T-helper 9 cell (primary cell): ENCODE results near the gene ADAM11.
"Not testable (repeated sequence)": the region's sequence is repeated elsewhere in the genome, so short reads cannot be mapped to it uniquely, and the experiment has no call there.

ENCODE experiments used
- DNase-seq: peaks from one replicate; pipeline ENCODE4 v3.0.0-alpha.2; 2020
- total RNA-seq, 2 donors: gene quantifications; one replicate each; lab custom pipeline; 2026; lab: John Stamatoyannopoulos, UW

ADAM11 gene, protein sequence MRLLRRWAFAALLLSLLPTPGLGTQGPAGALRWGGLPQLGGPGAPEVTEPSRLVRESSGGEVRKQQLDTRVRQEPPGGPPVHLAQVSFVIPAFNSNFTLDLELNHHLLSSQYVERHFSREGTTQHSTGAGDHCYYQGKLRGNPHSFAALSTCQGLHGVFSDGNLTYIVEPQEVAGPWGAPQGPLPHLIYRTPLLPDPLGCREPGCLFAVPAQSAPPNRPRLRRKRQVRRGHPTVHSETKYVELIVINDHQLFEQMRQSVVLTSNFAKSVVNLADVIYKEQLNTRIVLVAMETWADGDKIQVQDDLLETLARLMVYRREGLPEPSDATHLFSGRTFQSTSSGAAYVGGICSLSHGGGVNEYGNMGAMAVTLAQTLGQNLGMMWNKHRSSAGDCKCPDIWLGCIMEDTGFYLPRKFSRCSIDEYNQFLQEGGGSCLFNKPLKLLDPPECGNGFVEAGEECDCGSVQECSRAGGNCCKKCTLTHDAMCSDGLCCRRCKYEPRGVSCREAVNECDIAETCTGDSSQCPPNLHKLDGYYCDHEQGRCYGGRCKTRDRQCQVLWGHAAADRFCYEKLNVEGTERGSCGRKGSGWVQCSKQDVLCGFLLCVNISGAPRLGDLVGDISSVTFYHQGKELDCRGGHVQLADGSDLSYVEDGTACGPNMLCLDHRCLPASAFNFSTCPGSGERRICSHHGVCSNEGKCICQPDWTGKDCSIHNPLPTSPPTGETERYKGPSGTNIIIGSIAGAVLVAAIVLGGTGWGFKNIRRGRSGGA
- total RNA-seq = 0.97 to 1.5 reads per million in 2 donors

DNA sequence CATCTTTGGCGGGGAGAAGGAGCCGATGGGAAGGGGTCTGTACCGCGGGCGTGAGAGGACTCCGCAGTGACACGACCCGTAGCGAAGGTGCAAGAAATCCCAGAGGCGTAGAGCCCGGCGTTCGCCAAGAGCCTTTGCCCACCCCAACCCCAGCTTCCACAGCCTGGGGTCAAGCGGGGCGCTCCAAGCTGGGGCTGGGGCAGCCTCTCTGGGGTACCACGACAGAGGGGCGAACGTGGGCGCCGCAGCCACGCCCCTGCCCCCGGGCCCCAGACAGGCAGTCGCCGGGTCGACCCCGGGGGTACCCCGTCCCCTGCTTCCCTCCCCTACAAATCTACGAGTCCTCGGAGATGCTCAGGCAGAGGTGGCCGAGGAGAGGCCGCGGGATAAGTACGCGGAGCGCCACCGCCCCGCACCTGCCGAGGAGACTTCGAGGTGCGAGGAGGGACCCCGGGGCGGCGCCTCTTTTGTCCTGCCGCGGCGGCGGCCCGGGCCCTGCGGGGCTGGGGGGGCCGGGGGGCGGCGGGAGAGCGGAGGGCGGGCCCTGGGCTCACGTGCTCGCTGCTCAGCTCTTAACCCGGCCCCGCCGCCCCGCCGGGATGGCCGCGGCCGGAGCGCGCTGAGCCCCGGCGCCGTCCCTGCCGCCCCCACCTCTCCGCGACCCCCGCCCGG, at the start of gene ADAM11:
Gene ADAM11, plus strand, starts transcription at position 575 of the 672 bp plus-strand sequence. CDS start 212 bp downstream, outside the sequence.
- DNase-seq = no peak

DNA sequence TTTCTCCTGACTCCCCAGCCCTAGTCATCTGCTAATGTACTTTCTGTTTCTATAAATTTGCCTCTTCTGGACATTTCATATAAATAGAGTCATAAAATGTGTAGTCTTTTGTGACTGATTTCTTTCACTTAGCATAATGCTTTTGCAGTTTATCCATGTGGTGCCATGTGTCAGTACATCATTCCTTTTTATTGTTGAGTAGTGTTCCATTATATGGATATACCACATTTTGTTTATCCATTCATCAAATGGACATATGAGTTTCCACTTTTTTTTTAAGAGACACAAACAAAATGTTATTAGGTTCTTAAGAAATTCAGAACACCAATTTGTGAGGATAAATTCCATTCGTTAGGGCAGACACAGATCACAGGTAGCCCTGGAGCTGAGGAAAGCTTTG, 39.3 kb upstream of the ADAM11 start:
- no peak for DNase-seq

DNA sequence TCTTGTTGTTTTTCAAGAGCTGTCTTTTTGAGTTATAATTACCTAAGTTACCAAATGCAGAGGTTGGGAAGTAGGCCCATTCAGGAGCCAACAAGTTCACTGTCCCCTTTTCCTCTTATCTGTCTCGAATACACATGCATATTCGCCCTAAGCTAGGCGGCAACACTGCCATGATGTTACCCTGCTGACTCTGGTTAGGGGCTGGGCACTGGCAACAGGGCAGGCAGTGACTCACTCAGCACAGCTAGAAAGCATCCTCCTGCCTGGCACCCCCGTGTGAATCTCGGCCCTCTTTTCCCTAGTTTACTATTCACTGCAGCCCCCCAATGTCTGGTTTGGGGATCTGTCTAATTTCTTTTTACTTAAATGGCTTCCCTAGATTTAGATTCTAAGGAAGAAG, 36.5 kb upstream of the ADAM11 start:
- DNase-seq = no peak

DNA sequence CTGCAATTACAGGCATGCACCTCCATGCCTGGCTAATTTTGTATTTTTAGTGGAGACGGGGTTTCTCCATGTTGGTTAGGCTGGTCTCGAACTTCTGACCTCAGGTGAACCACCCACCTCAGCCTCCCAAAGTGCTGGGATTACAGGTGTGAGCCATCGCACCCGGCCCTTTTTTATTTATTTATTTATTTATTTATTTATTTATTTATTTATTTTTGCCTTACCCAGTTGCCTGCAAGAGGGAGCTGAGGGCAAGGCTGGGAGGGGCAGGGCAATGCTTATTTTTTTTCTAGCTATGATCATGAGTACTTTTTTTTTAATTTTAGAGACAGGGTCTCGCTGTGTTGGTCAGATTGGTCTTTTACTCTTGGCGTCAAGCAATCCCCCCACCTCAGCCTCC, 32.7 kb upstream of the ADAM11 start:
- not testable (repeated sequence) for DNase-seq

DNA sequence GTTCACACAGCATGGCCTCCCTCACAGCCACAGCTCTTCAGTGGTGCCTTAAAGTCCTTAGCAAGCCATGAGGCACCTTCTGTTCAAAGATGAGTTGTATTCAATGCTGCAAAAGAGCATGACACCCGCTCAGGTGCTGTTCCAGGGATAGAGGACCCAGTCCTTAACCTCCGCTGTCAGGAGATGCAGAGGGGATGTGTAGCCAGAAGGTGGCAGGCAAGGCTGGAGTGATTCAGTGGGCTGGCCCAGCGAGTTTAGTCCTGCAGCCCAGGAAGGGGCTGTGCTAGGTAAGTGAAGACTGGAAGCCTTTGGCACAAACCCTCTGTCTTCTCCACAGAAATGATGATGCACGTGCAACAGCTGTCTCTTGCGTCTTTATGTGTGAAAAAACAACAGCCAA, 25.0 kb upstream of the ADAM11 start:
- no peak for DNase-seq

DNA sequence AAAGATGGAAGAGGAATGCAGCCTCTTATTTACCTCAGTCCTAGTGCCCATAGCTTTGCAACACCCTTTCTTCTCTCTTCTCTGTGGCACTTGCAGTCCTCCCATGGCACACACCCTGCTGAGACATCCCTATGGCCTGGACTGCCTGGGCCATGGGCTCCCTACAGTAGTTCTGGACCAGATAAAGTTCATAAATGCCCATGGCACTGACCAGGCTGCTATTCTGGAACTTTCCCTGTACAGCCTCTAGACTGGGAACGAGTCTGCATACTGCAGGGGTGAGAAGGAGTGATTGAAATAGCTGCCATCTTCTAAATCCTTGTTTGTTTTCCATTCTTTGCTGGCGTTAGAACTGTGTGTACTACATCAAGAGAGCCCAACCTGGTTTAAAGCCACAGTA, 24.5 kb upstream of the ADAM11 start:
- no peak for DNase-seq

DNA sequence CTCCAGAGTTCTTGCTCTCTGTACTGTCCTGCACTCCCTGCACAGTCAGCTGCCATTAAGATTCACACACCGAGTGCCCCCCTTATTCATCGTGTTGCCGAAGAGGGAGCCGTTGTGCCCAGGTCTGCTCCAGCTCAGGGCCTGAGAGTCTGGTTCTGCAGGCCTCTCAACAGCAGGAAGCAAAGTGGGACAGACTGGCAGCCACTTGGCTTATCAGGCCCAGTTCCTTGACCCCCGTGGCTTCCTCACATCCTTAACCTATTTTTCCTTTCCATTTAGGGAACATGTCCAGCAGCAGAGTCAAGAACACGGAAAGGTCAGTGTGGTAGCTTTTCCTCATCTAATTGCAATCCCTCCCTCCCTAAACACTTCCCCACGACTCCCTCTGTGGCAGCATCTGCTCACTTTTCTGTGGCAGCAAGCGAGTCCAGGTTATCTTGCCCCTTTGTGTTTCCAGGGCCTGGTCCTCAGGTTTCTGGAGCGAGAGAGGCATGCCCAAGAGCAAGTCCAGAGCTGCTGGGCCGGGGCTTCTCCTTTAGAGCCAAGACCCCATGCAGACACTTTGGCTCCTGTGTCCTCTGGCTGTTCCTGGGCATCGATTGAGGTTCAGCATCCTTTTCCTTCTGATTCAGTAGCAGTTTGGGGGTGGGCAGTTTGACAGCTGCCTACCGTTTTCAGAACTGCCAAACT, 22.1 kb upstream of the ADAM11 start:
- no peak for DNase-seq

DNA sequence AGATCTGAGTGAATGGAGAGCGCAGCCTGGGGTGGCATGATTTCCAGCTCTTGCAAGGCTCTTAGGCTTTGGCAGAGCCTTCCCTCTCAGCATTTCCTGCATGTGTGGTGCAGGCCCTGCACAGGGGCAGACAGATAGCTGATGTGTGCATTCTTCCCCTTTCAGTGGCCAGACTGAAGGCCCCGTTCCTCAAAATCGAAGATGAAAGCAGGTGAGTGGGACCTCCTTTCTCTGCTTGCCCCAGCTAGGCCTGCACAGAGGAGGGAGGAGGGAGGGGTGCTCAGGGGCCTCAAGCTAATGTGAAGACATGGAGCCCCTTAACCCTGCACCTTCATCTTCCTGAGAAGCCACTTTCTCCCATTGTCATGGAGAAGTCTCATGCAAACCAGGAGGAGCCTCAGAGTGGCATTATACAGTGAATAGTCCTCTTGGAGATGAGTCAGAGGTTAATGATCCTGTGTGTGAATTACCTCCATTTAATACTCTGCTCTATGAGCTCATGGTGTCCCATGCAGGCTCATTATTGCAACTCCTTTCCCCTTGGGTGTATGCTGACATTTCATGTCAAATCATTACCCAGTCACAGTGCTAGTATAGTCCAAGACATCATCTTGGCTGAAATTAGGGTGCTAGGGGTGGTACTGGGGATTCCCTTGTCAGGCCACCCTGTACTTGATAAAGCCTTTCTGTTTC, 20.4 kb upstream of the ADAM11 start:
- DNase-seq = no peak

DNA sequence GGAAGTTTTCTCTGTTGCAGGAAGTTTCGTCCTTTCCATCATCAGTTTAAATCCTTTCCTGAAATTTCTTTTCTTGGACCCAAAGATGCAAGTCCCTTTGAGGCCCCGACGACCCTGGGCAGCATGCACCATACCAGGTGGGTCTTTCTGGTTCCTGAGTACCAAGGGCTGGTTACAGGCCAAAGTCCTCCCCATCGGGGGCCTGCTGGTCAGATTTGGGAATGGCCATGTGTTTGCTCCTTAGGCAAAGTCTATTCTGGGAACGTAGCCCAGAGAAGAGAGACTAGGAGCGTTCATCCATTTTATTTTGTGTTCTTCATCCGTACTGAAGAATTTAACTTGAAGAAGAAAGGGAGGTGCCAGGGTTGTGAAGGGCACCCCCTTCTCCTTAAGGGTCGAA, 17.5 kb upstream of the ADAM11 start:
- no peak for DNase-seq

DNA sequence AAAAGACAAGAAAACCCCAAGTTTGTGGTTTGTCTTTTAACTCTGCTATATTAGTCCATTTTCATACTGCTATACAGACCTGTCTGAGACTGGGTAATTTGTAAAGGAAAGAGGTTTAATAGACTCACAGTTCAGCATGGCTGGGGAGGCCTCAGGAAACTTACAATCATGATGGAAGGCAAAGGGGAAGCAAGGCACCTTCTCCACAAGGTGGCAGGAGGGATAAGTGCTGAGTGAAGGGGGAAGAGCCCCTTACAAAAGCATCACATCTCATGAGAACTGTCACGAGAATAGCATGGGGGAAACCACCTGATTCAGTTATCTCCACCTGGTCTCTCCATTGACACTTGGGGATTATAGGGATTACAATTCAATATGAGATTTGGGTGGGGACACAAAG, 13.5 kb upstream of the ADAM11 start:
- DNase-seq = no peak

DNA sequence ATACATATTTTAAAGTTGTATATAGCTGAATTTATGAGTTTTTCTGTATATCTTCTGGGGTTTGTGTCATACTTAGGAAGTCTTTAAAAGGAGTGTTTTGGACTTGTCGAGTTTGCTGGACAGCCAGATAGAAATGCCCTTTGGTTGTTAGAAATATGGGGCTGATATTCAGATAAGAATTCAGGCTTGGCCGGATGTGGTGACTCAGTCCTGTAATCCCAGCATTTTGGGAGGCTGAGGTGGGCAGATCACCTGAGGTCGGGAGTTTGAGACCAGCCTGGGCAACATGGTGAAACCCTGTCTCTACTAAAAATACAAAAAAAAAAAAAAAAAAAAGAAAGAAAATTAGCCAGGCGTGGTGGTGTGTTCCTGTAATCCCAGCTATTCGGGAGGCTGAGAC, 13.1 kb upstream of the ADAM11 start:
- DNase-seq = not testable (repeated sequence)

DNA sequence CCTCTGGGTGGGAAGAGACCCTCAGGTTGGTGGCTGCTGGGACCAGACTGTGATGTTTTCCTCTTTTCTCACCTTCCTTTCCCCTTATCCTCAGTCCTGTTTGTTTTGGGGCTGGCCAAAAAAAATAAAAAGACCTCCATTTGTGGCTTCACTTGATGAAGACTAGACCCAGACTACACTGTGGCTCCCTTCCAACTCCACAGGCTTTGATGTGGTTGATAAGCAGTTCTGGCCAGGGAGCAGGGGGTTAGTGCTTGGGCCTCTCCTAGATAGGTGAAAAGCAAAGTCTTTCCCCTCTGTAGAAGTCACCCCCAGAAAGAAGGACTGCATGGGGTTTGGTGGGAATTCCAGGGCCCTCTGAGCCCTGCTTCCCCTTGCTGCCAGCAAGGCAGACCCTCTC, 11.2 kb upstream of the ADAM11 start:
- no peak for DNase-seq

DNA sequence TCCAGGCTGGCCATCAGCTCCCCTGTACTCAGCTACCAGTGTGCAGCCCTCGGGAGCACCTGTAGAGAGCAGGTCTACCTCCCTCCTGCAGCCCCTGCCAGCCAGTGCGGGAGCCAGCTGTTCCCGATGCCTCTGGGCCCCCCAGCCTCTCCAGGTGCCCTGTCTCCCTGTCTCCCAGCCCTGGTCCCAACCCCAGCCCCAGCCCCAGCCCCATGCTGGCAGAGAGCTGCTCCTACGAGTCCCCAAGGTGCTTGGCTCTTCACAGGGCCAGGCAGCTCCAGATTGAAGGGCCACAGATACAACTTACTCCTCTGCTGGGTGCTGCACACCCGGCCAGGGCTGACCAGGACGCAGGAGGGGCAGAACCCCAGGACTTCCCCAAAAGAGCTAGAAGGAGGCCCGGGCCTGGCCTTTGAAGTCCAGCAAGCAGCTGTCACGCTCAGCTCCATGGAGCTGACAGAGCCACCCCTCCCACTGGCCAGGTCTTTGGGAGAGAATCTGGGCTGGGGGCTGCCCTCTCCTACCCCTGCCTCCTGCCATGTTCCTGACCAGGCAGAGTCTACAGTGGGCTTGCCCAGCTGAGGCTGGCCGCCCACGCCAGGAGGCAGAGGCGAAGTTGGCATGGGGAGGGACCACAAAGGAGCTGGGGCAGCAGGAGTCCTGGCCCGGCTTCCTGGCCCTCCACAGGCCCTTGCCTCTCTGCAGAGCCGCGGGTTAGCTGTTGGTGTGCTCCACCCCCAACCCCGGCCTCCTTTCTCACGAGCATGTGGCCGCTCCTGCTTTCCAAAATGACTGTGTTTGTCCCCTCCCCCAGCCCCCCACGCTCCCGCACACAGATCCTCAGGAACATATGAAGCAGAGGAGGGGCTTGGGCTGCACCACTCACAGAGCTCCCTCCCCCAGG, 9.5 kb upstream of the ADAM11 start:
- DNase-seq = no peak

DNA sequence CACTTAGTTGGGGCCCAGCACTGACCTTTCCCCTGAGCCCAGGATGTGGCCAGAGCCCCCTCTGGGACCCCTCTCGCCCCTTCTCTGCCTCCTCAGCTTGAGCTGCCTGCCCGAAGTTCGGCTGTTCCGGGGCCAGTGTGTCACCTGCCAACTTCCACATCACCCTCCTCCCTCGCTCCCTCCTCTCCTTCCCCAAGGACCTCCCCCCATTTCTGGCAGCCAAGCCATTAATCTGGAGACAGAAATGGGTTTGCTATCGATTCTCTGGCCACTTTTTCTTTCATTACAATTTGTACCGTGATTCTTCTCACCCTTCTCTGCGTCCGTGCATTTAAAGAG, 8.8 kb upstream of the ADAM11 start:
- DNase-seq = no peak

DNA sequence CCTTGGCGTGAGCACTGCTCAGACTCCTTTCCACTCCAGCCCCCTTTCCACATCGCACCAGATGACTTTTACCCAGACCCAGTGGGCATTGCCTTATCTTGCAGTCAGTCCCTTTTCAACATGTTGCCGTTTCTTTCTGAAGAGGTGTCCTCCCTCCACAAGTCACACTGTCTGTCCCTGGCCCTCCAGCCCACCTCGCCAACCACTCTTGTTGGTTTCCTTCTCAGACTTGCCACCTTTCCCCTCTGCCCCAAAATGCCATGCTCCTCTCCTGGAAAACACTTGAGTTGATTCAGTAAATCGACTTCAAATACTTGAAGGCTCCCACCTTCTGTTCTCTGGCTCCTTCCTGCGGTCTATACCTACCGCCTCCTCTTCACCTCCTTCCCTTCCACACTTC, 7.5 kb upstream of the ADAM11 start:
- no peak for DNase-seq

DNA sequence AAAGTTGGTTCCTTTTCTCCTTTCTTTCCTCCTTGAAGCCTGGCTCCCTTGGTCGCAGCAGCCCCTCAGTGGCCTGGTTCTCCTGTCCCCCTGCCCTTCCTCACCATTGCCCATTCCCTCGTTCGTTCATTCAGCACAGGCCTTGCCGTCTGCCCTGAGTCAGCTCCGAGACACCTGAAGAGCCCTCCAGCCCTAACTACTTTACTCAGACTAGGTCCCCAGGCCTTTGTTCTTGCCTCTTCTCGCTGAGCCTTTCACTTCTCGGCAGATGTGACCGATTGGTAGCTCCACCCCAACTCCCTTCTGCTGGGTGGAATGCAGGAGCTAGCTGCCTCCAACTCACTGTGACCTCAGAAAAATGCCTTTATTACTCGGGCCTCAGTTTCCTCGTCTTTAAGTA, 7.0 kb upstream of the ADAM11 start:
- no peak for DNase-seq

DNA sequence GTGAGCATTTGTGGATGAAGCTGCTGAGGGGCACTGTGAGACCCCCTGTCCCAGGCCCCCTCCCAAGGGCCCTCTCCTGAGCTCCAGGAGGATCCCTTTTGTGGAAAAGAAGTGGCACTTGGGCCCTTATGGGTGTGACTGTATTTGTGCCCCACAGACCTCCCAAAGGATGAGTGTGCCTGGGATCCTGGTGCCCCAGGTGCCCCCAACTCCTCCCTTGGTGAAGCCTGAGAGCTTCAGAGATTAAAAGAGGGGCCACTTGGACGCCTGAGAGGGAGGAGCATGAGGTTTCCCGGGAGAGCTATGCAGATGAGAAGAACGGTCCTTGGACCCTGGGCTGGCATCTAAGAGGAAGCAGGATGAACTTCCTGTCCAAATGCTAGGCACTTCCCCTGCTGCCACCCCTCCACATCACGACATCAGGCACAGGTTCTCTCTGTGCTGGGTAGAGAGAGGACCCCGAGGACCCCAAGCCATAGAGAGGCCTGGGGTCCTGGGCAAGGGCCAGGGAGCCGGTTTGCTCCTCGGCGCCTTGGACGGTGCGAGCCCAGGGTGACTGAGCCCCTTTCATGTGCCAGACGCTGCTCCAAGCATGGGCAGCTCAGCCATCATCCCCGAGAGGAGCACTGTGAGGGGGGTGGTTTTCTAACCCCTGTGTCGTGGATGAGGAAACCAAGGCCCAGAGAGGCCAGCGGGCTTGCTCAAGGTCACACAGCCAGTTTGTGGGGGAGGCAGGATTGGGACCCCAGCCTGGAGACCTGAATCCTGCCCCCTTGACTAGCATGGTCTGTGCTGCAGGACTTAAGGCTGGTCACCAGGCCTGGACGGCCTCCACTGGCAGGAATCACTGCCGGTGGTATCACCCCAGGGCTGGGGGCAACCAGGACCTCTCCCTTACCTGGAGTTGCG, 5.6 kb upstream of the ADAM11 start:
- DNase-seq = no peak

DNA sequence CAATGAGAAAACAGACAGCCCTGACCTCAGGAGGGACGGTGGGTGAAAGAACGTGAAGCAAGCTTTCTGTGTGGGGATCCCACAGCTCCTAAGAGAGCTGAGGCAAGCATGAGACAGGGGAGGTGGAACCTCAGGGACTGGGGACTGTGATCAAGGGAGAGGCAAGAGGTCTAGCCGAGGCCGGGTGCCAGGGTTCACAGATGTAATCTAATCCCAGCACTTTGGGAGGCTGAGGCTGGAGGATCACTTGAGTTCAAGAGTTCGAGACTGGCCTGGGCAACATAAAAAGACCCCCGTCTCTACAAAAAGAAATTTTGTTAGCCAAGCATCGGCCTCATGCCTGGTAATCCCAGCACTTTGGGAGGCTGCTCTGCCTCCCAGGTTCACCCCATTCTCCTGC, 4.5 kb upstream of the ADAM11 start:
- DNase-seq = no peak

DNA sequence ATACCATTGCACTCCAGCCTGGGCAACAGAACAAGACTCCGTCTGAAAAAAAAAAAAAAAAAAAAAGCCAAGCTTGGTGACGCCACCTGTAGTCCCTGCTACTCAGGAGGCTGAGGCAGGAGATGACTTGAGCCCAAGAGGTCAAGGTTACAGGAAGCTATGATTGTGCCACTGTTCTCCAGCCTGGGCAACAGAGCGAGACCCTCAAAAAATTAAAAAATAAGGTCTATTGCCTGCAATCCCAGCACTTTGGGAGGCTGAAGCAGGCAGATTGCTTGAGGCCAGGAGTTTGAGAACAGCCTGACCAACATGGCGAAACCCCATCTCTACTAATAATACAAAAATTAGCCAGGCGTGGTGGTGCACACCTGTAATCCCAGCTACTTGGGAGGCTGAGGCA, 3.6 kb upstream of the ADAM11 start:
- not testable (repeated sequence) for DNase-seq
